Rectal smooth muscle tissue (tissue), 1 donor: ENCODE data around the gene ANAPC16.
"Not testable (repeated sequence)": the region's sequence is repeated elsewhere in the genome, so short reads cannot be mapped to it uniquely, and the experiment has no call there.

Source experiments
- H3K27ac ChIP-seq: one replicate; pipeline ENCODE4 v1.7.0; 2013; ENCODE audit warnings: low read depth, low read length, inconsistent platforms
- H3K27me3 ChIP-seq: one replicate; pipeline ENCODE4 v1.7.0; 2013; ENCODE audit warnings: low read length; ENCODE audit not compliant: control insufficient read depth, insufficient read depth
- H3K36me3 ChIP-seq: one replicate; pipeline ENCODE4 v1.7.0; 2013; ENCODE audit warnings: low read length; ENCODE audit not compliant: control insufficient read depth, insufficient read depth
- H3K4me1 ChIP-seq: one replicate; pipeline ENCODE4 v1.7.0; 2013; ENCODE audit warnings: low read length; ENCODE audit not compliant: control insufficient read depth, insufficient read depth
- H3K4me3 ChIP-seq: one replicate; pipeline ENCODE4 v1.7.0; 2013; ENCODE audit warnings: low read length
- H3K9ac ChIP-seq: one replicate; pipeline ENCODE4 v1.7.0; 2013; ENCODE audit warnings: low read length

ANAPC16 gene

DNA sequence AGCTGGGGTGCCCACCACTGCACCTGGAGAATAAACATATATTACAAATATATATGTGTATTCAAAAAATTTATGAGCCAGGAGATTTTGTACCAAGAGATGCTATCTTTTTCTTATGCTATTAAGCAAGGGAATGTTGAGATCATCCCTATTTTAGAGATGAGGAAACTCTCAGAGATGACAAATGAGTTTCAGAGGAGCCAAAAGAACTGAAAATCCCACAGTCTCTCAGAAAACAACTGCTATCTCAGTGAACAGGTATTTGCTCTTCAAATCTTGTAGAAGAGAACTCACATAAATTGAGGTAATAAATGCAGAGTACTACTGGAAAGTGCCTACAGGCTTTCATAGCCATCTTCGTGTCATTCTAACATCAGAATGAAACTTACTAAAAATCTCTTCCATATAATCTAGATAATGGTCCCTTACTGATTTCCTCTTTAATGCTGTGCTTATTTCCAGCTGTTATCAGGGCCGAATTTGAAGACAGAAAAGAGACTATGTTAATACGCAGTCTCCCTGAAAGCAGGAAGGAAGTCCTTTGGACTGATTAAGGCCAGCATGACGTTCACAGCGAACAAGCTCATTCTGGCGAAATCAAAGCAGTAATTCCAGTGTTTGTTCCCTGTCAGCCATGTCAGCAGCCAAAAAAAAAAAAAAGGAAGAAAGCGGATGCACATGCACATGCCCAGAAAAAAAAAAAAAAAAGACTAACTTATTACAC lies 29.4 kb upstream of the ANAPC16 start:
- Histone ChIP-seq H3K27me3 (no peaks in the 10 kb centered on the region), H3K4me3 (no peak overlapping the region), H3K36me3 (peaks cover 2% of the 10 kb centered on the region), H3K4me1 (peaks cover 2% of the 10 kb centered on the region), H3K27ac (peak overlapping the region; percentile 67), H3K9ac (no peak overlapping the region)

DNA sequence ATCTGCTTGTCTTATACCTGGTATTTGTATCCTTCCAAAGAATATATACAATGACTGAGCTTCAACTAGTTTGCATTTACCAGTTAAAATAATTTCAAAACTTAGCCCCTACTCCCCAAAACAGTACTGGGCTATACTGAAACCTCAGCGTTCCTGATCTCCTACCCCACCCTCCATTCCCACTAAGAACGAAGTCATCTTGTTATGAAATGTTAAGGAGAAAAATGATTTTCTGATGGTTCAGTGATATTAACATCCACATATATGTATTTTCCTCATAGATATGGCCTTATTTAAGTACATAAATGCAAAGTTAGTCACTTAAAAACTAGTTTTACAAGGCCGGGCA lies 28.9 kb upstream of the ANAPC16 start:
- Histone ChIP-seq H3K27ac (peak overlapping the region; percentile 53), H3K9ac (no peak overlapping the region), H3K27me3 (no peaks in the 10 kb centered on the region), H3K4me3 (no peak overlapping the region), H3K4me1 (peaks cover 2% of the 10 kb centered on the region), H3K36me3 (peaks cover 2% of the 10 kb centered on the region)

DNA sequence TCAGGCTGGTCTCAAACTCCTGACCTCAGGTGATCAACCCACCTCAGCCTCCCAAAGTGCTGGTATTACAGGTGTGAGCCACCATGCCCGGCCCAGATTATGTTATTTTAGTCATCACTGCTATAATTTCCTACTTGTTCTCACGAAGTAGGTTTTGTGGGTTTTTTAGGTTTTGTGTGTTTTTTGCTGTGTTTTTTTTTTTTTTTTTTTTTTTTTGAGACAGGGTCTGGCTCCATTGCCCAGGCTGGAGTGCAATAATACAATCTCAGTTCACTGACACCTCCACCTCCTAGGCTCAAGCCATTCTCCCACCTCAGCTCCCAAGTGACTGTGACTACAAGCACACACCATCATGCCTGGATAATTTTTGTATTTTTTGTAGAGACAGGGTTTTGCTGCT lies 20.9 kb upstream of the ANAPC16 start:
- Histone ChIP-seq H3K27me3 (no peaks in the 10 kb centered on the region), H3K27ac (no peak overlapping the region), H3K36me3 (peaks cover 6% of the 10 kb centered on the region), H3K4me3 (no peak overlapping the region), H3K4me1 (no peaks in the 10 kb centered on the region), H3K9ac (no peak overlapping the region)

DNA sequence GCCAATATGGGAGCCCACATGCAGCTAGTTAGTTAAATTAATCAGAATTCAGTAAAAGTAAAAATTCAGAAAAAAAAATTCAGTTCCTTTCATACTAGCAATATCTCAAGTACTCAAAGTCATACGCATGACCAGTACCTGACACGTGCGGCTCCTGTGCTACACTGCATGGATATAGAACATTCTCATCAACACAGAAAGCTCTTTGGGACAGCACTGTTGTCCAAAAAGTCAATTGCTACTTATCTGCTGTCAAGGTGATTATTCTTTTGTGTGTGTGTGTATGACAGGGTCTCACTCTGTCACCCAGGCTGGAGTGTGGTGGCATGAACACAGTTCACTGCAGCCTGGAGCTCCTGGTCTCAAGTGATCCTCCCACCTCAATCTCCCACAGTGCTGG lies 14.9 kb upstream of the ANAPC16 start:
- Histone ChIP-seq H3K36me3 (peaks cover 4% of the 10 kb centered on the region), H3K4me1 (no peaks in the 10 kb centered on the region), H3K27me3 (no peaks in the 10 kb centered on the region), H3K9ac (no peak overlapping the region), H3K4me3 (no peak overlapping the region), H3K27ac (no peak overlapping the region)

DNA sequence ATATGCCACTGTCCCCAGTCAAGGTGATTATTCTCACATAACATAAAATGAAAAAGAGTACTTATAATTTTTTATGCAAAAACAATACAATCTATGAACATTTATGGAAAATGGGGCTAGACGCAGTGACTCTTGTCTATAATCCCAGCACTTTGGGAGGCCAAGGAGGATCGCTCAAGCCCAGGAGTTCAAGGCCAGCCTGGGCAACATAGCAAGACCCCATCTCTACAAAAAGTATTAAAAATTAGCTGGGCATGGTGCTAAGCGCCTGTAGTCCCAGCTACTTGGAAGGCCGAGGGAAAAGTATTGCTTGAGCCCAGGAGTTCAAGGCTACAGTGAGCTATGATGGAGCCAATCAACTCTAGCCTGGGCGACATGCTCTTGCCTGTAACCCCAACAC lies 14.5 kb upstream of the ANAPC16 start:
- Histone ChIP-seq H3K27me3 (no peaks in the 10 kb centered on the region), H3K27ac (no peak overlapping the region), H3K36me3 (peaks cover 4% of the 10 kb centered on the region), H3K4me1 (no peaks in the 10 kb centered on the region), H3K9ac (no peak overlapping the region), H3K4me3 (no peak overlapping the region)

DNA sequence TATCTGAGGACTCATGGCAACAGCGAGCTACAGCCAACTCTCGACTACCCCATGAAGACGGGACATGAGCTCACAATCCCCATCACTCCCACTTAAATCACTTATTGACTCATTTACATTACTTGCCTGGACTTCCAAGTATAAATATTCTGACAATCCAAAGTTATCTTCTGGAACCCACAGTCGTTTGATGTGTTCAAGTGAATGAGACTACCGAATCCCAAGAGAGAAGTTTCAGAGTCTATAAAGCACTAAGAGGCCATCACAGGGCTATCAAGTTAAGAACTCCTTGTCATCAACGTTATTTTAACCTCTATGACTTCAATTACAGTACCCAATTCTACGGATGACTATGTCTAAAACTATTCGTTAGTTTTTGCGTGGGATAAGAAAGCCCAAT lies 11.5 kb upstream of the ANAPC16 start:
- Histone ChIP-seq H3K9ac (no peak overlapping the region), H3K36me3 (peaks cover 4% of the 10 kb centered on the region), H3K27ac (no peak overlapping the region), H3K4me3 (no peak overlapping the region), H3K4me1 (no peaks in the 10 kb centered on the region), H3K27me3 (no peaks in the 10 kb centered on the region)

DNA sequence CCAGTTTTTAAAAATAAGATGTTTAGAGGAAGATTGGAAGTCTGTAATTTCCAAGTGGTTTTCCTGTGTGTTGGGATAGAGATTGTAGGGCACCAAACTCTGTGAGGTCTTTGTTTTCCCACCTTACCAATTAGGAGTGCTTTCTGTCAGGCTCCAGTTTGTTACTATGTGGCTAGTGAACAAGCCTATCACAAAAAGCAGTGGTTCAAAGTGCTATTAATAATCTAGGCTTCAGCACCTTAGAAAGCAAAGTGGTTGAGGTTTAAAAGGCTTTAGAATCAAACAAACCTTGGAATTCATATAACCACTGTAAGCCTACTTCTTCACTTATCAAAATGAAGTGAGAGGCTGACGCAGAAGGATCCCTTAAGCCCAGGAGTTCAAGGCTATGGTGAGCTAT lies 11.1 kb upstream of the ANAPC16 start:
- H3K36me3 ChIP-seq, result peaks cover 4% of the 10 kb centered on the region
- no peak overlapping the region for H3K27ac ChIP-seq
- H3K9ac ChIP-seq, result no peak overlapping the region
- no peaks in the 10 kb centered on the region for H3K27me3 ChIP-seq
- no peak overlapping the region for H3K4me3 ChIP-seq
- H3K4me1 ChIP-seq, result no peaks in the 10 kb centered on the region

DNA sequence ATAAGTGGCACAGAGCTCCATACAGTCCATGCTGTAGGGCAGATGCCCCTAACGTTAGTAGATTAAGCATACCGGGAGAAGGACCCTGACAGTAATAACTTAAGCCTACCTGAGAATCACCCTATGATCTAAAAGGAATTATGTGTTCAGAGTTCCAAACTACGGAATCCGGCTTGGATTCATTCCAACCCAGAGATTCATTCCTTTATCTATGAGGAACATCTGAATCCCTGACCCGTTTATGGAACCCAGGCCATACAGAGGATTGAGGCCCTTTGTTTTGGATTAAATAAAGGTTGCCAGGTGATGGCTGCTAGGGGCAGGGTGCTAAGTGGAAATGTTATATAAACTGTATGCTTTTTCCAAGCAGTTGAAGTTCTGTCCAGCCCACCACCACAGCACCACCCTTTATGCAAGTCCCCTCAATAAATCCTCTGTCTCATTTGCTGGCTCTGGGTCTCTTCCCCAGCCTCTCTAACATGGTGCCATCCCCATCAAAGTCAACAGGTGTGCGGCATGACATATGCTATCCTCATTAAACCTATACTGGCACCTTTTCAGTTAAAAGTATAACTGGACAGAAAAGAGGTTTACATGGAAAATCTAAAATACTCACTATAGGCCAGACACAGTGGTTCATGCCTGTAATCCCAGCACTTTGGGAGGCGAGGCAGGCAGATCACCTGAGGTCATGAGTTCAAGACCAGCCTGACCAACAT lies 9.1 kb upstream of the ANAPC16 start:
- Histone ChIP-seq H3K9ac (no peak overlapping the region), H3K27me3 (no peaks in the 10 kb centered on the region), H3K4me3 (no peak overlapping the region), H3K27ac (no peak overlapping the region), H3K4me1 (no peaks in the 10 kb centered on the region), H3K36me3 (peaks cover 3% of the 10 kb centered on the region)

DNA sequence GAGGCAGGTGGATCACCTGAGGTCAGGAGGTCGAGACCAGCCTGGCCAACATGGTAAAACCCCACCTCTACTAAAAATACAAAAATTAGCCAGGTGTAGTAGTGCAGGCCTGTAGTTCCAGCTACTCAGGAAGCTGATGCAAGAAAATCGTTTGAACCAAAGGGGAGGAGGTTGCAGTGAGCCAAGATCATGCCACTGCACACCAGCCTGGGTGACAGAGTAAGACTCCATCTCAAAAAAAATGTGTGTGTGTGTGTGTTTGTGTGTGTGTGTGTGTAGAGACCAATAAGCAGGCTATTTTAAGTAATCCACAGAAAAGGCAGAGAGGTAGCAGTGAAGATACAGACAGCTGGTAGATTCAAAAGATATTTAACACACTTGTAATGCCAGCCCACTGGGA lies 7.3 kb upstream of the ANAPC16 start:
- not testable (repeated sequence) for H3K9ac ChIP-seq, H3K27me3 ChIP-seq, H3K4me3 ChIP-seq, H3K4me1 ChIP-seq, H3K27ac ChIP-seq, H3K36me3 ChIP-seq

DNA sequence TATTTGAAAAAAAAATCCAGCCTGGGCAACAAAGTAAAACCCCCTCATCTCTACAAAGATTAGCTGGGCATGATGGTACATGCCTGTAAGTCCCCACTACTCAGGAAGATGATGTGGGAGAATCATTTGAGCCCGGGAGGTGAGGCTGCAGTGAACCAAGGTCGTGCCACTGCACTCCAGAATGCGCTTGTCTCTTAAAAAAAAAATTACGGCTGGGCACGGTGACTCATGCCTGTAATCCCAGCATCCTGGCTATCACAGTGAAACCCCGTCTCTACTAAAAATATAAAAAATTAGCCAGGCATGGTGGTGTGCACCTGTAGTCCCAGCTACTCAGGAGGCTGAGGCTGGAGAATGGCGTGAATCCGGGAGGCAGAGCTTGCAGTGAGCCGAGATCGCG lies 4.4 kb upstream of the ANAPC16 start:
- H3K4me1 ChIP-seq, H3K27ac ChIP-seq, H3K4me3 ChIP-seq, H3K9ac ChIP-seq, H3K36me3 ChIP-seq, H3K27me3 ChIP-seq: not testable (repeated sequence)

DNA sequence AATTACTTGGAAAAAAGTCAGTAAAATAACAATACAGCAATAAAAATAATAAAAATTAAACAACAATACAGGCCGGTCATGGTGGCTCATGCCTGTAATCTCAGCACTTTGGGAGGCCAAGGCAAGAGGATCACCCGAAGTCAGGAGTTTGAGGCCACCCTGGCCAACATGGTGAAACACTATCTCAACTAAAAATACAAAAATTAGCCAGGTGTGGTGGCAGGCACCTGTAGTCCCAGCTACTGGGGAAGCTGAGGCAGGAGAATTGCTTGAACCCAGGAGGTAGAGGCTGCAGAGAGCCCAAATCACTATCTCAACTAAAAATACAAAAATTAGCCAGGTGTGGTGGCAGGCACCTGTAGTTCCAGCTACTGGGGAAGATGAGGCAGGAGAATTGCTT lies 4.0 kb upstream of the ANAPC16 start:
- not testable (repeated sequence) for H3K27ac ChIP-seq, H3K9ac ChIP-seq, H3K4me3 ChIP-seq, H3K4me1 ChIP-seq, H3K27me3 ChIP-seq, H3K36me3 ChIP-seq

DNA sequence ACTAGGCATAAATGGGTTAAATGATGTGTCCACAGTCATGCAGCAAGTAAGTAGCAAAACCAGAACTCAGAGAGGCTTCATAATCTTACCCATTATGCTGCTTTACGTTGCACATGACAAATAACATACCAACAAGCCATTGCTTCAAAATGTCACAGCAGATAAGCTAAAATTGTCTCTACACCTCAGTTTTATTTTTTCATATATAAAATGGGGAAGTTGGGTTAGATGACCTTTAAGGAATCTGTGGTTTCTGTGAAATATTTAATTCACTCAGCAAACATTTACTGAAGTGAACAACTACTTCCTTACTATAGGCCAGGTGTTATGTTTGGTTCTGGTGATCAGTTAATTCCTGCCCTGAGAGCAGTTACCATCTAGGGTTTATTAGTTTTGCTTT lies 2.5 kb downstream of the ANAPC16 start:
- peaks cover 9% of the 10 kb centered on the region for H3K4me1 ChIP-seq
- H3K27me3 ChIP-seq, result no peaks in the 10 kb centered on the region
- peak overlapping the region; percentile 41 for H3K4me3 ChIP-seq
- H3K9ac ChIP-seq, result no peak overlapping the region
- H3K36me3 ChIP-seq, result no peaks in the 10 kb centered on the region
- peak overlapping the region; percentile 2 for H3K27ac ChIP-seq

DNA sequence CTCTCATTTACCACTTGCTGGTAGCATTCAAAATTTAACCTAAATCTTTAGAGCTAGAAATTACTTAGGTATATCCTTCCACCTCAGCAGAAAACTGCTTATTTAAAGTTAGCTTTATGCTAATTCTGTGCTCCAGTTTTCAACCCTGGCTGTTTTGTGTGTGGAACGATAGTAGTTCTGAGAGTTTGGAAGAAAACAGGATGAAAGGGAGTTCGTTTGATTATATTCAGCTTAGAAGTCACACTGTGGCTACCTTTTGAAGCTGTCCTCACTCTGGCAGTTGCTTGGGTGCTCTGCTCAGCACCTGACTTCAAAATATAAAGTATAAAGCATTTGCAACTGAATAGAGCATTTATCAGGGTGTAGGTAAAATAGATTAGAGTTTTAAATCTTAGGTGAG lies 2.9 kb downstream of the ANAPC16 start:
- H3K9ac ChIP-seq, result no peak overlapping the region
- H3K4me1 ChIP-seq, result peaks cover 11% of the 10 kb centered on the region
- H3K4me3 ChIP-seq, result peak overlapping the region; percentile 41
- H3K27me3 ChIP-seq, result no peaks in the 10 kb centered on the region
- peak overlapping the region; percentile 2 for H3K27ac ChIP-seq
- no peaks in the 10 kb centered on the region for H3K36me3 ChIP-seq
